ENCODE results near the gene GDPD5.
"Not testable (repeated sequence)": the region's sequence is repeated elsewhere in the genome, so short reads cannot be mapped to it uniquely, and the experiment has no call there.

The GDPD5 gene

DNA sequence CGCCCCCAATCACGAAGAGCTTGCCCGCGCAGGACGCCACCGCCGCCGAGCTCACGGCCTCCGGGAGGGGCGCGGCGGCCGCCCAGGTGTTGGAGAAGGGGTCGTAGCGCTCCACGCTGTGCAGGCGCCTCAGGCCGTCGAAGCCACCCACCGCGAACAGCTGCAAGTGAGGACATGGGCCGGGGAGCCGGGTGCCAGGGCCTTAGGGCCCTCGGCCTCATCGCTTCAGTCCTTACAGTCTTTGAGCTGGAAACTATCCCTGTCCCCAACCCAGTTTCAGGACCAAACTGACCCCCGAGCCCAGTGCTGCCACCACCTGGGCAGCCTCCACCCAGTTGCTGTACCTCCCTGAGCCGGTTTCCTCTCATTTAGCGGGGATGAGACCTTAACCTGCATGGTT lies 100.3 kb downstream of the GDPD5 start:
- no peak for DNase-seq (ENCODE audit: low spot score)

DNA sequence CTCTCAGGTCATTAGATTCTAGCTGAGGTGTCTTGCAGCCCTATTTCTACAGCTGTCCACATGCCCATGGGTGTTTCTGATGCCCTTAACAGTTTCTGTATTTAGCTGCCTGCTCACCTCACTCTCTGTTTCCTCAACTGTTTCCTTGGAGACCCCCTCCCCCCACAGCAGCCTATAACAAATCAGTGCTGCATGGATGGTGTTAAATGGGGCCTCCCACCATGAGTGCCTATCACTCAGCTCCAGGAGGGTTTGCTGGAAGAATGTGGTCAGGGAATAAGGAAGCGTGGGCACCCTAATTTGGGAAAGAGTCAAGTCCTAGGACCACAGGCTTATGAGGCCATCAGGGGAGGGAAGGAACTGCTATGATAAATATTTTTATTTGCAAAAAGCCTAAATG lies 101.3 kb downstream of the GDPD5 start:
- no peak for DNase-seq (ENCODE audit: low spot score)

DNA sequence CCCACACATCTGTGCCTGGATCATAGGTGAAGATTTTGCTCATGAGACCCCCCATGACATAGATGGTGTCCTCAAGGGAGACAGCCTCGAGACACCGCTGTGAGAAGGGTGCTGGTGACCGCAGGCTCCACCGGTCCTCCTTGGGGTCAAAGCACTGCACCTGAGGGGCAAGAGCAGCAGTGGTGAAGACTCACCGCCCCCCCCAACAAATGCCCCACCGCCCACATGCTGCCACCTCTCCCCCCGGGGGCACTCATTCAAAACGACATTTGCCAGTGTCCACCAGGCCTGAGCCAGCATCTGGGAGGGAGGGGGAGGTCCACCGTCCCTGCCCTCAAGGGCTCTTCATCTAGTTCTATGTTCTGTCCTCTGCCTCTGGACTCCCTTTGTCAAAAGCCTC lies 102.0 kb downstream of the GDPD5 start:
- DNase-seq (ENCODE audit: low spot score), result no peak

DNA sequence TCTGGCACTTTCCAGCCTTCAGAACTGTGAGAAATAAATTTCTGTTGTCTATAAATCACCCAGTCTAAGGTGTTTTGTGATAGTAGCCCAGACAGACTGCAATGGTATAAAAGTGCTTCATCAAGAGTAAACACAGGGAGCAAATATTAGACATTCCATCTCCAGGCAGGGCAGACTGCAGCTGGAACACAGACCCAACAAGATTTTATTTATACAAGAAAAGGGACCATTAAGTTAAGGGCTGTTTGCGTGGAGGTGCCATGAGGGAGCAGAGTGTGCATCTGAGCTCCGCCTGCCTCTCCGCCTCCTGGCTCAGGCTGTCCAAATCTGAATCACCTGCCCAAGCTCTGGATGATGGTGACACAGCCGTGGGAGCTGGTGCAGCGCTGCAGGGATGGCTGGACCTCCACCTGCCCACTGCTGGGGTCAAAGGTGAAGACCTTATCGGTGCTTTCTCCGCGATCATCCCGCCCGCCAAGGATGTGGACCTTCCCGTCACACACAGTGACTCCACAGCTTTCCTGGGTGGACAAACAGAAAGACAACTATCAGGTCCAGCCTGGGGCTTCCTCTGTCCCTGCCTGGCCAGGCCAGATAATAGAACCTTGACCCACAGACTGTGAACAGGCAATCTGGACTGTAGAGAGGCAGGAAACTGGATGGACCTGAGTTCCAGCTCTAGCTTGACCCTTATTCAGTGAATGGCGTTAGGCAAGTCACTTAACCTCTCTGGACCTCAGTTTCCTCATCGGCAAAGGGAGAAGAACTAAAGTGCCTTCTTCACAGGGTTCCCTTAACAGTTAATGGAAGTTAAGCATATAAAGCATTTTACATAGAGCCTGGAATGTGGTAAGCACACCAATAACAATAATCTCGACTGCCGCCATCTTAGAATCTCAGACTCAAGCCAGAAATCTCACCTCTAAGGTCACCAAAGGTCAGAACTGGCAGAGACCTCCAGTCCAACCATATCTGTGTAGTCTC lies 103.2 kb downstream of the GDPD5 start:
- DNase-seq (ENCODE audit: low spot score), result no peak

DNA sequence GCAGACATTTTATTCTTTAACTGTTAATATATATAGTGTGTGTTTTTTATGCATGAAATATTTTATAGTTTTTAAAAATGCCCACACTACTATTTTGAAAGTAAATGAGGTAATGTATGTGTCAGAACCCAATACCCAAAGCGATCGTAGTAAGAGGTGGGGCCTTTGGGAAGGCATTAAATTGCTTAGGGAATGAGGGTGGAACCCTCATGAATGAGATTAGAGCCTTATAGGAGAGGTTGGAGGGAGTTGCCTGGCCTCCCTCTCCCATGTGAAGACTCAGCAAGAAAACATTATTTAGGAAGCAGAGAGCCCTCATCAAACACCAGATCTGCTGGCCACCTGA lies 103.9 kb downstream of the GDPD5 start:
- no peak for DNase-seq (ENCODE audit: low spot score)

DNA sequence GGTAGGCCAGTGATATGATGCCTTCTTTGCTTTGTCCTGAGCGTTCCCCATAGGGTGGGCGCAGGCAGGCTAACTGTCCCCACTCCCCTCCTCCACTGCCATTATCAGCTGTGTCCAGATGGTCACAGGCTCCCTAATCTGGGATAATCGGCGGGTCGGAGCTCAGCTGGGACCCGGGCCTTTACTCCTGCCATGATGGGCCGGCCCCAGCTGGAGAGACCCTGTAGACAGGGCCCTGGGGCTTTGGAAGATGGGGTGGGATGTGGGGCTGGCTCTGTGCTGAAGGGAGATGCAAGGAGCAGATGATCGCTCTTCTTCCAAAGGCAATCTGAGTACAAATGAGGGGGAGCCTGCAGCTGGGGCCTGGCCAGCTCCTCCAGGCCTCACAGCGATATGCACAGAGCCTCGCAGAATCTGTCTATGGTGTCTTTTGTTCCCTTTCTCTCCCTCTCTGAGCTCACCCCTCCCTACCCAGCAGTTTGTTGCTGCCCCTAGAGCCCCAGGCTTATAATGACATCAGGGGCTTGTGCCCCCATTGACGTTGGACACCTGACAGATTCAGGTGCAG lies 104.6 kb downstream of the GDPD5 start:
- no peak for DNase-seq (ENCODE audit: low spot score)

DNA sequence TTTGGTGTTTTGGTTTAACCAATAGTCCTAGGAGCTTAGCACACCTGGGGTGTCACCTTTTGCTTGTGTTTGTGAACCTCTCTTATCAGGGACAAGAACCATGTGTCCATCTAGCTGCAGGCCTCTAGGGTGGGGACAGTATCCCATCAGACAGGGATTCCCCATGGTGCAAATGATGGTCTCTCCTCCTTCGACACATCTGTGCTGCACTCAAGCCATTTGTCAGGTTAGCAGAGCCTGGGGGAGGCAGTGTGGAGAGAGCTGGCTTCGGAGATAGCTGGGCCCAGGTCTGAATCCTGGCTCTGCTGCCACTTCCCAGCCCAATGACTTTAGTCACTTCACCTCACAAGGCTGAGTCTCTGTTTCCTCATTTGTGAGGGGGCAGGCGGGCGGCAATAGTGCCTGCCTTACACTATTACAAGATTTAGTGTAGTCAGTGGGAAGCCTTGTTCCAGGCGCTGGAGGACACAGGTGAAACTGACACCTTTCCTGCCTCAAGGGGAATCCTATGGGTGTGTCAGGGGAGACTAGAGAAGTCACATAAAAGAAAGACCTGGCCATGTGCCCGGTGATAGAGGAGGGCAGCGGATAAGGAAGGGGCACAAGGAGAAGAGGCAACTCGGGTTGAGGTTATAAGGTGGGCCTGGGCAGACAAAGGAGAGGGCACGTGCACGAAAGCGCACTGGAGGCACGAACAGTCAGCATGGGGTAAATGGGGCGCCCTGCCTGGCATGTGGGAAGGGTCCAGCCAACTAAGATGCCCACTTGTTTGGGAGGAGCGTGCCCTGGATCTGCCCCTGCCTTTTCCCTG lies 105.3 kb downstream of the GDPD5 start:
- no peak for DNase-seq (ENCODE audit: low spot score)

DNA sequence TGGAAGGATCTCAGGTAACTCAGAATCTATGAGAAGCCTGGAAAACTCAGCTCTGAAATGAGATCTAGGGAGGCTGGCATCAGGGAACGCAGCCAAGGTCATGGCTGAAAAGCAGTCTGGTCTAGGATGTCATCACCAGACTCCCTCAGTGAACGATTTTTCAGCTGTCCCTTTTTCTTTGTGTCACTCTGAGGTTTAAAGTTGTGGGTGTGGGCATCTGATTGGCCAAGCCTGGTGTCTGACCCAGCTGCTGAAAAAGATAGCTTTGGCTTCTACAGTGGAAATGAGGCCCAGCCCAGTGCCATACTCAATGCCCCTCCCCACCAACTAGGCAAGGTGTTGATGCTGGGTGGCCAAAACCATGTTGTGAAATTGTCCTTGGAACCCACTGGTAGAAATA lies 111.9 kb downstream of the GDPD5 start:
- no peak for DNase-seq (ENCODE audit: low spot score)

DNA sequence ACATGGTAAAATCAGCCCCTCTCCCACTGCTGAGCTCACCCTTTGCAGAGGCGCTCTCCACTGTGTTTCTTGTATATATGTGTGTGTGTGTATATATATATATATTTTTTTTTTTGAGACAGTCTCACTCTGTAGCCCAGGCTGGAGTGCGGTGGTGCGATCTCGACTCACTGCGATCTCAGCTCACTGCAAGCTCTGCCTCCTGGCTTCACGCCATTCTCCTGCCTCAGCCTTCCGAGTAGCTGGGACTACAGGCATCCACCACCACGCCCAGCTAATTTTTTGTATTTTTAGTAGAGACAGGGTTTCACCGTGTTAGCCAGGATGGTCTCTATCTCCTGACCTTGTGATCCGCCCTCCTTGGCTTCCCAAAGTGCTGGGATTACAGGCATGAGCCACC lies 112.6 kb downstream of the GDPD5 start:
- DNase-seq (ENCODE audit: low spot score), result not testable (repeated sequence)

DNA sequence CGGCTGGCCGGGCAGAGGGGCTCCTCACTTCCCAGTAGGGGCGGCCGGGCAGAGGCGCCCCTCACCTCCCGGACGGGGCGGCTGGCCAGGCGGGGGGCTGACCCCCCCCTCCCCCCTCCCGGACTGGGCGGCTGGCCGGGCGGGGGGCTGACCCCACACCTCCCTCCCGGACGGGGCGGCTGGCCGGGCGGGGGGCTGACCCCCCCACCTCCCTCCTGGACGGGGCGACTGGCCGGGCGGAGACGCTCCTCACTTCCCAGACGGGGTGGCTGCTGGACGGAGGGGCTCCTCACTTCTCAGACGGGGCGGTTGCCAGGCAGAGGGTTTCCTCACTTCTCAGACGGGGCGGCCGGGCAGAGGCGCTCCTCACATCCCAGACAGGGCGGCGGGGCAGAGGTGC lies 115.8 kb downstream of the GDPD5 start:
- DNase-seq (ENCODE audit: low spot score), result not testable (repeated sequence)

DNA sequence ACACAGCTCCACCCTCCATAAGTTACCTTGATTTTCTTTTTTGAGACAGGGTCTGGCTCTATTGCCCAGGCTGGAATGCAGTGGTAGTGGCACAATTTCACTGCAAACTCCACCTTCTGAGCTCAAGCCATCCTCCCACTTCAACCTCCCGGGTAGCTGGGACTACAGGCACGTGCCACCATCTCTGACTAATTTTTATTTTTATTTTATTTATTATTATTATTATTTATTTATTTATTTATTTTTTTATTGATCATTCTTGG lies 116.9 kb downstream of the GDPD5 start:
- no peak for DNase-seq (ENCODE audit: low spot score)

DNA sequence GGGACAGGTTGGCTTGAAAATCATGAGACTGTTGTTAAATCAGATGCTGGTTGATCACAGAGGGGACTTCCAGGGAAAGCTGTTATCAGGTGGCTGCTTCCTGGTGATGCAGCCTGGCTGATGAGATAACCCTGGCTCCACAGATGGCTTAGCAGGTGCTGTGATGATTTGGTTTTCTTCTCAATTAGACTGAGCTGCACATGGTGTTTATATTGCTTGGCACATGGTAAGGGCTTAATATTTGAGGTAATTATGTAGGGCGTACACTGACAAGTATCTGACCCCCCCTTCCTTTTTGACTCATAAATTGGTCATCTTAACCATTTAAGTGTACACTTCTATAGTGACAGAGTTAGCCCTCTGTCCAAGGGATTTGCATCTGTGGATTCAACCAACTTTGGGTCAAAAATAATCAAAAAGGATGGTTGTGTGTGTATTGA lies 119.4 kb downstream of the GDPD5 start:
- DNase-seq (ENCODE audit: low spot score), result no peak

DNA sequence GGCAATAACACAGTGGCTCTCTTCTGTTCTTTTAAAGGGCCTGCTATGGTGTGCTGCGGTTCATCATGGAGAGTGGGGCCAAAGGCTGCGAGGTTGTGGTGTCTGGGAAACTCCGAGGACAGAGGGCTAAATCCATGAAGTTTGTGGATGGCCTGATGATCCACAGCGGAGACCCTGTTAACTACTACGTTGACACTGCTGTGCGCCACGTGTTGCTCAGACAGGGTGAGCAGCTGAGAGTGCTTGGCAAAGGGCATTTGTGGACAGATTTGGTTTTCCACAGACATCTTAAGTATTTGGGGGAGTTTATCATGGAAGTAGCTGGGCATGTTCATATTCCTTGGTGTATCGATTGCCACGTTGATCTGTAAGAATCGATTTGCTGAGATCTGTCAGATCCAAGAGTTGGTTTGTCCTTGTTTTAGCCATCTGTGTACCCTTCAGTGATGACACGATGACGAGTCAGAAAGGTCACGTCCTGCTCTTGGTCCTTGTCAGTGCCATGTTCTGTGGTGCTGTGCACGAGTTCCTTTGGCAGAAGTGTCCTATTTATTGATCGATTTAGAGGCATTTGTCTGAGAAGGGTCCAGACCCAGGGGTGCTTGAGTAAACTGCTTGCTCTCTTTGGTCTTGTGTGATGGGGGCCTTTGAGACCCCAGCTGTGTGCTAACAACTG lies 121.6 kb downstream of the GDPD5 start:
- no peak for DNase-seq (ENCODE audit: low spot score)

DNA sequence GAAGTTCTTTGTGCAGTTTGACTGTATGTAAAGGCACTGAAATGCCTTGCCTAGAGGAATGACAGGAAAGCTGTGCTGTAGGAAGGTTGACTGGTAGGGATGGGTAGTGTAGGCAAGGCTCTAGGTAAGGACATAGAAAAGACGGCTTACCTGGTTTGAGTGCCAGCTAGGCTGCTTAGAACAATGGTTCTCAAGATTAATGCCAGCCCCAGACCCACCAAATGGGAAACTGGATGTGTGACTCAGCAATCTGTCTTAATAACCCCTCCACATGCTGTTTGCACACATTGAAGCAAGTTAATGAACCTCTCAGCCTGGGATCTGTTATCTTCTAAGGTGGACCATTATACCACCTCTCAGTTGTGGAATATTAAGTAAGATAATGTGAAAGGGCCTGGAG lies 122.7 kb downstream of the GDPD5 start:
- DNase-seq (ENCODE audit: low spot score), result no peak

DNA sequence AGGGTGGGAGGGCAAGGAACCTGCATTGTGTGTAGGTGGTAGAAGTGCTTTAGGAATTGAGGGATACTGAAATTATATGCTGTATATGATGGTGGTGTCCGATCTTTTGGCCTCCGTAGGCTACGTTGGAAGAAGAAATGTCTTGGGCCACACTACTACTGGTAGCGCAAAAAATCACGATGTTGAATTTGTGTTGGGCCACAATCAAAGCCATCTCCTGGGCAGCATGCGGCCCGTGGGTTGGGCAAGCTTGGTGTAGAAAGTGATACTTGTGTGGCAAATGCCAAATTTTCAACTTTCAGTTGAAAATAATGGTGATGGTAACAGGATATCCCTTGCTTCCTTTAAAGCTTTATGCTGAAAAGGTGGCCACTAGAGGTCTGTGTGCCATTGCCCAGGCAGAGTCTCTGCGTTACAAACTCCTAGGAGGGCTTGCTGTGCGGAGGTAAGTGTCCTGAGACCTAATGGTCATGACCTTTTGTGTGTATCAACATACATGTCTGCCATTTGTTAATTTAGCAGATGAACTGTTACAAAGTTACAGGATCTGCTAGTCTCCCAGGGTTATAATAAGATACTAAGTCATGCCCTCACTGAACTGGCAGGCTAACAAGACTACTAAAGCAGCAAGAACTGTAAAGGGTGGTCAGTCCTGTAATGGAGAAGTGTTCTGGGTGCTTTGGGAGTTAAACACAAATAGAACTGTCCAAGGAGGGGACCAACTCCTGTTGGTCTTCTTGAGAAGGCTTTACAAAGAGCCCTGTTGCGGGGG lies 123.6 kb downstream of the GDPD5 start:
- no peak for DNase-seq (ENCODE audit: low spot score)

DNA sequence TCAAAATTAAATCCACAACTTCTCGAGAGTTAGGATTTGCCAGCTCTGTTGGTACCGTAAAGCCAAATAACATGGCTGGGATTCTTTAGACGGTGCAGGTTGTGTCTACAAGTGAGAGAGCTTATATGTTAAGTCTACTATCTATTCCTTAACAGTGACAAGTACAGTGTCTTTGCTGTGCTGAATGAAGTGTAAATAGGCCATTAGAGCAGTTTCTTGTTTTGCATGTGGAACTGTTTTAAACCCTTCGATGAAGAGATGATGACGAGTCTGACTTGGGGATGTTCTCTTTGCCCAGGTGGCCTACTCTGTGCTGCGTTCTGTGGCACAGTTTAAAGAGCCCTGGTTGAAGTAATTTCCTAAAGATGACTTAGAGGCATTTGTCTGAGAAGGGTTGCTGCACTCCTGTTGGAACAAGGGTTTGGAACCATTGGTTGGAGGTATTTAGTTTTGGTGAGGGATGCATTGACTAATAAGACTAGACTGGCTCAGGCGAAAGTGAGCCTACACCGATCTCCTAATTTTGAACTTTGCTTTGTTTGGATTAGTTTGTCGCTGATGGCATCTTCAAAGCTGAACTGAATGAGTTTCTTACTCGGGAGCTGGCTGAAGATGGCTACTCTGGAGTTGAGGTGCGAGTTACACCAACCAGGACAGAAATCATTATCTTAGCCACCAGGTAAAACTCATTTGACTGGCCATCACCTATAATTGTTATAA lies 125.4 kb downstream of the GDPD5 start:
- DNase-seq (ENCODE audit: low spot score), result no peak

DNA sequence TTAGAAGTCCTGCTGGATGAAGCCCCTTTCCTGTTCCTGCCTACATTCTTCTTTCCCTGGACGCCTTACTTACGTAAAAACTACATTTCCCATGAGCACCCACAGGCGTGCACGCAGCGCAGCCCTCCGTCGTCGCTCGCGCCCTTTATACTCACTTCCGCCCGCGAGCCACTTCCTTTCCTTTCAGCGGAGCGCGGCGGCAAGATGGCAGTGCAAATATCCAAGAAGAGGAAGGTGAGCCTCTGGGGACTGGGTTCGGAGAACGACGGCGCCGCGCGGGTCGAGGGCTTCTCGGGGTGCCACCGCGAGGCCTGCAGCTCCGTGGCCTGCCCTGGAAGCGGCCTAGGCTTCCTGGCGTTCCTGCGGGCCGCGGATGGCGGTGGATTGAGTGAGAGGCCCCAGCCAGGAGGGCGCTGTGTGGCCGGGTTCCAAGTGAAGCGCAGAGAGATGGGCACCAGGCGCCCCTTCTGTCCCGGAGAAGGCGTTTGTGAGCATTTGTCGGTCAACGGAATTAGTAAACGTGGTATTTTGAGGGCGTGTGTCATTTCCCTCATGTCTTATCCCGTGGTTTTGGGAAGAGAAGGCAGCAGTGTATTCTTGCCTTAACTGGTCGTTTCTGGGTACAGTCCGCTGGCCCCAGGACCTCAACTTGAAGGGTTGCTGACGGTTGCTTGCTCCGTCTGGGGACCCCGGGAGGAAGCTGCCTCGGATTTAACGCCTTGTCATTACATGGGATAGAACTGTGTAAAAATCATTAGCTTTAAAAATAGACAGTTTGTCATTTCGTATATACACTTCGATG lies 126.2 kb downstream of the GDPD5 start, which contains the start of gene RPS3:
TSS of gene RPS3 (plus strand) at position 175 of the 802 bp plus-strand sequence. CDS start at position 205, 30 bp downstream.
- peak; percentile 94 for DNase-seq (ENCODE audit: low spot score)

DNA sequence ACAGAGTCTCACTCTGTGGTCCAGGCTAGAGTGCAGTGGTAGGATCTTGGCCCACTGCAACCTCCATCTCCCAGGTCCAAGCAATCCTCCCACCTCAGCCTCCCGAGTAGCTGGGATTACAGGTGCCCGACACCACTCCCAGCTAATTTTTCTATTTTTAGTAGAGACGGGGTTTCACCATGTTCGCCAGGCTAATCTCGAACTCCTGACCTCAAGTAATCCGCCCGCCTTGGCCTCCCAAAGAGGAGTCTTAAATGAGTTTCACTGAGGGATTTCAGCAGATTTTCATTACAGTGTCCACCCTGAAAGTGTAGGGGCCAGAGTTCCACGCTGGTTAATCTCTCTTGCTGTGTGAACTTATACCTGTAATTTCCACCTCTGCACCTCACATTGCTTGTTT lies 126.8 kb downstream of the GDPD5 start:
- DNase-seq (ENCODE audit: low spot score), result no peak

DNA sequence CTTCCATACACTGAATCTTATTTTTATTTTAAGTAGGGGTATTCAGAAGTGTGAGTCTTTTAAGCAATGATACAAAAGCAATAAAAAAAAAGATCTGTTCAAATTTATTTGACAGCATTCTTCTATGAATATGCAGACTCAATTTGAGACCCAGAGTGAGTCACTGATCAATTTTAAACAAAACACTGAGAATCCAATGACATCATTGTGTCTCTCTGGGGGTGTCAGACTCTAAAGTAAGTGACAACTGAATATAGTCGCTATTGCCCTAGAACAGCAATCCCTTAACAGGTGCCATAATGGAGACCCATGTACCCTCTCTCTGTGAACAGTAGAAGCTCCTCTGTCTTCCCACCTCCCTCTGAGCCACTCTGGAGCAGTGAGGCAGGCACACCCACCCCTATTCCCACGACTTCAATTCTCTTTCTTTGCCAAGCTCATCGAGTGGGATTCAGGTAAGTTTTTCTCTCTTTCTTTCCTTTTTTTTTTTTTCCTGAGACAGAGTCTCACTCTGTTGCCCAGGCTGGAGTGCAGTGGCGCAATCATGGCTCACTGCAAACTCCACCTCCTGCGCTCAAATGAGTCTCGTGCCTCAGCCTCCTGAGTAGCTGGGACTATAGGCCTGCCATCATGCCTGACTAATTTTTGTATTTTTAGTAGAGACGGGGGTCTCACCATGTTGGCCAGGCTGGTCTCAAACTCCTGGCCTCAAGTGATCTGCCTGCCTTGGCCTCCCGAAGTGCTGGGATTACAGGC lies 131.5 kb downstream of the GDPD5 start:
- DNase-seq (ENCODE audit: low spot score), result no peak

Data from AG08396 (cell line).